Activated naive CD4-positive, alpha-beta T cell treated with anti-CD3 and anti-CD28 coated beads for 36 hours (primary cell): ENCODE measurements around the gene CPB2. TPM values are rescaled to one million over a fixed set of nuclear protein-coding genes. Genes with fewer than 3 reads are reported as not detected.

ENCODE experiments used
- CTCF ChIA-PET: fragments of 350-600 bp; sonication (Branson Sonifier 250); formaldehyde crosslinking; loops from one replicate; lab custom pipeline; 2021; ENCODE audit warnings: antibody characterized with exemption; lab: Charles Lee
- DNase-seq: peaks from one replicate; pipeline ENCODE4 v3.0.0-alpha.2; 2020
- H3K27ac Mint-ChIP-seq: one replicate; pipeline ENCODE4 v1.8.0; 2021; ENCODE audit warnings: mild to moderate bottlenecking, mixed read lengths
- H3K27me3 Mint-ChIP-seq: one replicate; pipeline ENCODE4 v1.8.0; 2021; ENCODE audit warnings: low read depth, mixed read lengths
- H3K36me3 Mint-ChIP-seq: one replicate; pipeline ENCODE4 v1.8.0; 2021; ENCODE audit warnings: low read depth, mixed read lengths
- H3K4me1 Mint-ChIP-seq: one replicate; pipeline ENCODE4 v1.8.0; 2021; ENCODE audit warnings: low read depth, mixed read lengths
- H3K4me3 Mint-ChIP-seq: one replicate; pipeline ENCODE4 v1.8.0; 2021; ENCODE audit warnings: mild to moderate bottlenecking, moderate library complexity, mixed read lengths
- H3K9me3 Mint-ChIP-seq: one replicate; pipeline ENCODE4 v1.8.0; 2021; ENCODE audit warnings: mixed read lengths
- intact Hi-C: fragments of 100-400 bp; cut with micrococcal nuclease; formaldehyde crosslinking; loops from one replicate; pipeline ENCODE4 v1.15.1; 2023
- total RNA-seq, 2 experiments: library from RNA; stranded (reverse); gene quantifications; one replicate each; pipeline ENCODE4 v1.2.3, GENCODE V29; 2021

The CPB2 gene
- total RNA-seq, 2 experiments from 2014 or later = not detected

- CTCF ChIA-PET = no interaction called here
- Mint-ChIP-seq H3K27me3 (no peaks in the 10 kb centered on the region), H3K4me3 (no peak overlapping the region), H3K4me1 (peaks cover 8% of the 10 kb centered on the region), H3K9me3 (peaks cover 7% of the 10 kb centered on the region), H3K27ac (no peak overlapping the region), H3K36me3 (peaks cover 45% of the 10 kb centered on the region)
- intact Hi-C loops = no loop called here
- DNase-seq = no peak
Measured at GRCh38 chr13:46035066-46035465, 69.8 kb downstream of the CPB2 start.

- CTCF ChIA-PET = no interaction called here
- Mint-ChIP-seq H3K27me3 (no peaks in the 10 kb centered on the region), H3K9me3 (peaks cover 9% of the 10 kb centered on the region), H3K36me3 (peaks cover 47% of the 10 kb centered on the region), H3K4me3 (no peak overlapping the region), H3K4me1 (peaks cover 15% of the 10 kb centered on the region), H3K27ac (no peak overlapping the region)
- DNase-seq = no peak
- intact Hi-C loops = no loop called here
Measured at GRCh38 chr13:46032341-46032740, 72.5 kb downstream of the CPB2 start.

- CTCF ChIA-PET = no interaction called here
- Mint-ChIP-seq H3K9me3 (peaks cover 9% of the 10 kb centered on the region), H3K36me3 (peaks cover 44% of the 10 kb centered on the region), H3K27ac (no peak overlapping the region), H3K4me1 (peaks cover 16% of the 10 kb centered on the region), H3K27me3 (no peaks in the 10 kb centered on the region), H3K4me3 (no peak overlapping the region)
- intact Hi-C loops = no loop called here
- no peak for DNase-seq
Measured at GRCh38 chr13:46031581-46032263, 73.1 kb downstream of the CPB2 start.

- CTCF ChIA-PET = no interaction called here
- Mint-ChIP-seq H3K4me1 (peaks cover 12% of the 10 kb centered on the region), H3K36me3 (peaks cover 18% of the 10 kb centered on the region), H3K9me3 (peaks cover 3% of the 10 kb centered on the region), H3K27ac (no peak overlapping the region), H3K4me3 (no peak overlapping the region), H3K27me3 (no peaks in the 10 kb centered on the region)
- intact Hi-C loops = no loop called here
- no peak for DNase-seq
Measured at GRCh38 chr13:46025157-46025556, 79.7 kb downstream of the CPB2 start.

GRCh38 chr13:46022481-46022880, 82.4 kb downstream of the CPB2 start:
- no peak for DNase-seq
- H3K27ac Mint-ChIP-seq = no peak overlapping the region
- CTCF ChIA-PET = no interaction called here
- H3K9me3 Mint-ChIP-seq = no peaks in the 10 kb centered on the region
- intact Hi-C loops = no loop called here
- H3K27me3 Mint-ChIP-seq = no peaks in the 10 kb centered on the region
- peaks cover 2% of the 10 kb centered on the region for H3K4me1 Mint-ChIP-seq
- H3K36me3 Mint-ChIP-seq = peaks cover 8% of the 10 kb centered on the region
- H3K4me3 Mint-ChIP-seq = no peak overlapping the region

GRCh38 chr13:46016216-46016615, 88.6 kb downstream of the CPB2 start:
- CTCF ChIA-PET = no interaction called here
- H3K36me3 Mint-ChIP-seq = peaks cover 14% of the 10 kb centered on the region

GRCh38 chr13:46015366-46015765, 89.5 kb downstream of the CPB2 start:
- DNase-seq = no peak
- CTCF ChIA-PET = no interaction called here
- no peak overlapping the region for H3K27ac Mint-ChIP-seq
- intact Hi-C loops = no loop called here
- H3K27me3 Mint-ChIP-seq = no peaks in the 10 kb centered on the region
- H3K36me3 Mint-ChIP-seq = peaks cover 14% of the 10 kb centered on the region
- no peaks in the 10 kb centered on the region for H3K9me3 Mint-ChIP-seq
- H3K4me1 Mint-ChIP-seq = peaks cover 6% of the 10 kb centered on the region
- H3K4me3 Mint-ChIP-seq = no peak overlapping the region

More at GRCh38 chr13:46016216-46016615, 88.6 kb downstream of the CPB2 start:
- H3K4me3 Mint-ChIP-seq = no peak overlapping the region
- H3K4me1 Mint-ChIP-seq = peaks cover 6% of the 10 kb centered on the region
- H3K9me3 Mint-ChIP-seq = no peaks in the 10 kb centered on the region
- DNase-seq = no peak
- no peaks in the 10 kb centered on the region for H3K27me3 Mint-ChIP-seq
- intact Hi-C loops = no loop called here
- H3K27ac Mint-ChIP-seq = peak overlapping the region; percentile 15

- H3K4me1 Mint-ChIP-seq = peaks cover 6% of the 10 kb centered on the region
- no peaks in the 10 kb centered on the region for H3K27me3 Mint-ChIP-seq
- H3K36me3 Mint-ChIP-seq = peaks cover 10% of the 10 kb centered on the region
- no peak for DNase-seq
- intact Hi-C loops = no loop called here
- no peaks in the 10 kb centered on the region for H3K9me3 Mint-ChIP-seq
- H3K27ac Mint-ChIP-seq = no peak overlapping the region
- no peak overlapping the region for H3K4me3 Mint-ChIP-seq
- CTCF ChIA-PET = interaction anchor here (0.5 to 1.2 kb wide), 2 partner anchors 309 to 966 kb away, joined by 3 read pairs; no protein-coding TSS in a partner anchor
Measured at GRCh38 chr13:46012404-46012803, 92.4 kb downstream of the CPB2 start.

- no peaks in the 10 kb centered on the region for H3K9me3 Mint-ChIP-seq
- CTCF ChIA-PET = interaction anchor here (1.6 kb wide), 1 partner anchor 202 kb away, joined by 6 read pairs; no protein-coding TSS in a partner anchor
- no peaks in the 10 kb centered on the region for H3K27me3 Mint-ChIP-seq
- intact Hi-C loops = no loop called here
- no peak for DNase-seq
- peaks cover 6% of the 10 kb centered on the region for H3K4me1 Mint-ChIP-seq
- no peak overlapping the region for H3K4me3 Mint-ChIP-seq
- H3K27ac Mint-ChIP-seq = no peak overlapping the region
- peaks cover 6% of the 10 kb centered on the region for H3K36me3 Mint-ChIP-seq
Measured at GRCh38 chr13:46010148-46010547, 94.7 kb downstream of the CPB2 start.

- Mint-ChIP-seq H3K36me3 (peaks cover 5% of the 10 kb centered on the region), H3K9me3 (no peaks in the 10 kb centered on the region), H3K27me3 (no peaks in the 10 kb centered on the region), H3K4me1 (peaks cover 6% of the 10 kb centered on the region), H3K4me3 (no peak overlapping the region), H3K27ac (no peak overlapping the region)
- intact Hi-C loops = no loop called here
- DNase-seq = no peak
- CTCF ChIA-PET = interaction anchor here (0.5 to 0.6 kb wide), 2 partner anchors 514 to 739 kb away, joined by 3 to 5 read pairs; no protein-coding TSS in a partner anchor
Measured at GRCh38 chr13:46008631-46009030, 96.2 kb downstream of the CPB2 start.

- H3K4me1 Mint-ChIP-seq = no peaks in the 10 kb centered on the region
- H3K36me3 Mint-ChIP-seq = peaks cover 13% of the 10 kb centered on the region
- intact Hi-C loops = no loop called here
- no peak overlapping the region for H3K4me3 Mint-ChIP-seq
- H3K9me3 Mint-ChIP-seq = no peaks in the 10 kb centered on the region
- CTCF ChIA-PET = no interaction called here
- no peaks in the 10 kb centered on the region for H3K27me3 Mint-ChIP-seq
- no peak overlapping the region for H3K27ac Mint-ChIP-seq
- DNase-seq = no peak
Measured at GRCh38 chr13:46006688-46007452, 98.0 kb downstream of the CPB2 start.

GRCh38 chr13:46004491-46004890, 100.3 kb downstream of the CPB2 start:
- Mint-ChIP-seq H3K27ac (no peak overlapping the region), H3K9me3 (no peaks in the 10 kb centered on the region), H3K27me3 (no peaks in the 10 kb centered on the region), H3K4me3 (no peak overlapping the region), H3K4me1 (no peaks in the 10 kb centered on the region), H3K36me3 (peaks cover 30% of the 10 kb centered on the region)
- intact Hi-C loops = no loop called here
- DNase-seq = no peak
- CTCF ChIA-PET = no interaction called here
